T-helper 2 cell treated with Interferon-gamma antibody and Interleukin-4, amounts not matched to agents 5 μg/mL and 100 μg/mL, for 36 hours (primary cell): Measurements from ENCODE around the gene RRP15.
A peak's percentile ranks its signal among the peaks of the same experiment; 100 is the strongest.

ENCODE experiments used
- DNase-seq: peaks from one replicate; pipeline ENCODE4 v3.0.0; 2021; ENCODE audit warnings: low spot score
- H3K27ac Mint-ChIP-seq: one replicate; pipeline ENCODE4 v1.8.0; 2021; ENCODE audit warnings: mild to moderate bottlenecking, mixed read lengths
- H3K27me3 Mint-ChIP-seq: one replicate; pipeline ENCODE4 v1.8.0; 2021; ENCODE audit warnings: low read depth, mixed read lengths
- H3K36me3 Mint-ChIP-seq: one replicate; pipeline ENCODE4 v1.8.0; 2021; ENCODE audit warnings: low read depth, mixed read lengths
- H3K4me1 Mint-ChIP-seq: one replicate; pipeline ENCODE4 v1.8.0; 2021; ENCODE audit warnings: low read depth, mixed read lengths
- H3K4me3 Mint-ChIP-seq: one replicate; pipeline ENCODE4 v1.8.0; 2022; ENCODE audit warnings: mild to moderate bottlenecking, moderate library complexity, mixed read lengths
- H3K9me3 Mint-ChIP-seq: one replicate; pipeline ENCODE4 v1.8.0; 2021; ENCODE audit warnings: mixed read lengths

Gene RRP15

DNA sequence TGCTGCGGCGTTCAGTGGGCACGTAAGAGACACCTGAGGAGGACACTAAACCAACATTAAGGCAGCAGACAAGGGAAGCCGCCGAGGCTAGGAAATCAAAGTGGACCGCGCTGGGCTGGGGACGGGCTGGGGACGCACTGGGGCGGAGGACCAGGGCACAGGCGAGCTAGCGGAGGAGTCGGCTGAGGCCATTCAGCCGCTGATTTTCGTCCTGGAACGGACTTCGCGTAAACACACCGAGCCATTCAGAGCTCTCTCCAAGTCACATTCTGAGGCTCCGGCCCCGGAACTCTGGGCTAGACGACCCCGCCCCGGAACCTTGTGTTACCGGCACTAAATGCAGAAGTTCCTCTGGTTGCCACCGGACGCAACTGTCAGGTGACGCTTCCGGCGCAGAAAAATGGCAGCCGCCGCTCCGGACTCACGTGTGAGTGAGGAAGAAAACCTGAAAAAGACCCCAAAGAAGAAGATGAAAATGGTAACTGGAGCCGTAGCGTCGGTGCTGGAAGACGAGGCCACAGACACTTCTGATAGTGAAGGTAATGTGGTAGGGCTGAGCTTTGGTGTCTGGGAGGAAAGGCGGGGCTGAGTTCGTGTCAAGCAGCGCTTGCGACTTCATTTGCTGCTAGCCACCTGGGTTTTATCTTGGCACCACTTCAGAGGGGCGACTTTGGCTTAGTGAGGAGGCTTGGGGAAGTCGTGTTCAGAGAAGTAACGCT is at the start of gene RRP15:
TSS of gene RRP15 (plus strand) at position 377 of the 719 bp plus-strand sequence. CDS start at position 401, 24 bp downstream.
- Mint-ChIP-seq H3K4me1 (peaks cover 15% of the 10 kb centered on the region), H3K27ac (peak within 1 kb of the TSS; percentile 98), H3K4me3 (peak within 1 kb of the TSS; percentile 95), H3K27me3 (peaks cover 2% of the 10 kb centered on the region), H3K9me3 (peaks cover 8% of the 10 kb centered on the region), H3K36me3 (no peaks in the 10 kb centered on the region)
- DNase-seq, result peak; percentile 84

DNA sequence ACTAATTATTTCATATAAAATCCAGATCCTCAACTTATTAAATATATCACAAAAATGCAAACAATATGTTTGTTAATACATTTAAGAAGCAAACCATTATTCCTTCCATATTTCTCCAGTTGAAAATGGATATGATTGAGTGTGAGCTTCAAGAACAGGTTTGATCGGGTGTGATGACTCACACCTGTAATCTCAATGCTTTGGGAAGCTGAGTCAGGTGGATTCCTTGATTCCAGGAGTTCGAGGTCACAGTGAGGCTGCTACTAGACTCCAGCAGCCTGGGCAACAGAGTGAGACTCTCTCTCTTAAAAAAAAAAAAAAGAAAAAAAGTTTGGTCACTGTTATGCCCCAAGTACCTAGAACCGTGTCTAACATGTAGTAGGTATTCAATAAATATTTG is 42.9 kb upstream of the RRP15 start:
- no peak overlapping the region for H3K27ac Mint-ChIP-seq
- DNase-seq, result no peak

DNA sequence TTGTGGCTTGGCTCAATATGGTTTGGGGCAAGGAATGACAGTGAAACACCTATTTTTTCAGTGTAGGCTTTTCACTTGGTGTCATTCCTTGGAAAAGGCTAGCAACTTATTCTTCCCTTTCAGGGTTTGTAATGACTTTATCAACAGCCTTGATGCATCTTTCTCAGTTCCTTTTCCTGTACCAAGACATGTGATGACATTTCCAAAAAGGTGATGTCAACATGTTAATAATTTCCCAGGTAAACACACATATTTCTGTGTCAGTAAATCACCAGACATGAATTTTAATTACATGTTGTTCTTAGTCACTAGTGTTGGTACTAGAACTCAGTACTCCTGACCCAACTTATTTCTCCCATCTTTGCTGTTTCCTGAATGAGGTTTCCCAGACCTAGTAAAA is 37.8 kb upstream of the RRP15 start:
- Mint-ChIP-seq H3K4me3 (no peak overlapping the region), H3K9me3 (no peaks in the 10 kb centered on the region), H3K27ac (no peak overlapping the region), H3K36me3 (no peaks in the 10 kb centered on the region), H3K4me1 (no peaks in the 10 kb centered on the region), H3K27me3 (no peaks in the 10 kb centered on the region)
- DNase-seq, result no peak

More for the DNA sequence above, 42.9 kb upstream of the RRP15 start:
- Mint-ChIP-seq H3K9me3 (no peaks in the 10 kb centered on the region), H3K4me3 (no peak overlapping the region), H3K4me1 (no peaks in the 10 kb centered on the region), H3K36me3 (no peaks in the 10 kb centered on the region), H3K27me3 (no peaks in the 10 kb centered on the region)

DNA sequence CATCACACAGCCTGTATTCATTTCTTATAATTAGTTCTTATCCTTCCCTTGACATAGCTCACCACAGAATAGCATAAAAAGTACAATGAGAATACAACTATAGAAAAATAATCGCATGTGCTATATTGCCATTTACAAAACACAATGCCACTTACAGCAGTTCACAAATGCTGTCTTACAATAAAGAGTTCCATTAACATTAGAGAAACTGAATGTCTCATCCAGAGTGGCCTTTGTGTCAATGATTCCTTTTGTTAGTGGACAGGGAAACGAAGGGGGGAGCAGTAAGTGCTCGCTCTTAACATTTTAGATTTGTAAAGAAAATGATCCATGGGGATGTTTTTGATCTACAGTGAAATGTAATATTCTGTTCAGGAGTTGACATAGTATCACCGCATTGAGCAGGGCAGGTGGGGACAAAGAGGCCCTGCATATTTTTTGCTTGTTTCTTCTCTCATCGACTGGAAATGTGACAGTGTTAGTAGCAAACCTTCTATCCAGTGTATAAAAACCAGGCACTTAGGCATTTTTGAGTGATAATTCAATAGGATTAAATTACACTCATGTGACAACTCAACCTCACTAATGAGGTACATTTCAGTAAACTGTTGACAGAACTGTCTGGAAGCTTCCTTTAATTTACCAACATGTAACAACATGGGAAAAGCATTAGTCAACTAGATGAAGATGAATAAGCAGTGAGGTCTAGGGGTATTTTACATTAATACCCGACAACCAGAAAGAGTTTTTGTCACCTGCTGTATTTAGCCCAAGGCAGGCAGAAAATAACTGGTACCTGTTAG is 35.6 kb upstream of the RRP15 start:
- H3K4me1 Mint-ChIP-seq, result no peaks in the 10 kb centered on the region
- no peaks in the 10 kb centered on the region for H3K27me3 Mint-ChIP-seq
- no peak for DNase-seq
- no peak overlapping the region for H3K27ac Mint-ChIP-seq
- no peaks in the 10 kb centered on the region for H3K36me3 Mint-ChIP-seq
- H3K9me3 Mint-ChIP-seq, result no peaks in the 10 kb centered on the region
- H3K4me3 Mint-ChIP-seq, result no peak overlapping the region

DNA sequence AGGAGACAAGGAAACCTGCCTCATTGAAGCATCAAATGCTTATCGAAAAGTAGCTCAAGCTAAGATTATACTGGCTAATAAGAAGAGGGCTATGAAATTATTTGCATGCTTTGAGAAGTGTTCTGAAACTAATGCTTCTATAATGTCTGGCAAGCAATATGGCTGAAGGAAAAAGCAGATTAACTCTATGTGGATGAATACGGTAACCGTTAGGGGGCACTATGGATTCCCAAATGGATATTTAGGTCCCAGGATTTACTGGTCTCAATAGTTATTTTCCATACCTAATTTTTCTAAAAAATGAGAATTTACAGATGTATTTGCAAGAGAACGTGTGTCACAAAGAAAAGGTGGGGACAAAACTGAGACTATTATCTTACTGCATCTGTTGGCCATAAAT is 34.6 kb upstream of the RRP15 start:
- Mint-ChIP-seq H3K27ac (no peak overlapping the region), H3K27me3 (no peaks in the 10 kb centered on the region), H3K36me3 (no peaks in the 10 kb centered on the region), H3K9me3 (no peaks in the 10 kb centered on the region), H3K4me3 (no peak overlapping the region), H3K4me1 (no peaks in the 10 kb centered on the region)
- no peak for DNase-seq

DNA sequence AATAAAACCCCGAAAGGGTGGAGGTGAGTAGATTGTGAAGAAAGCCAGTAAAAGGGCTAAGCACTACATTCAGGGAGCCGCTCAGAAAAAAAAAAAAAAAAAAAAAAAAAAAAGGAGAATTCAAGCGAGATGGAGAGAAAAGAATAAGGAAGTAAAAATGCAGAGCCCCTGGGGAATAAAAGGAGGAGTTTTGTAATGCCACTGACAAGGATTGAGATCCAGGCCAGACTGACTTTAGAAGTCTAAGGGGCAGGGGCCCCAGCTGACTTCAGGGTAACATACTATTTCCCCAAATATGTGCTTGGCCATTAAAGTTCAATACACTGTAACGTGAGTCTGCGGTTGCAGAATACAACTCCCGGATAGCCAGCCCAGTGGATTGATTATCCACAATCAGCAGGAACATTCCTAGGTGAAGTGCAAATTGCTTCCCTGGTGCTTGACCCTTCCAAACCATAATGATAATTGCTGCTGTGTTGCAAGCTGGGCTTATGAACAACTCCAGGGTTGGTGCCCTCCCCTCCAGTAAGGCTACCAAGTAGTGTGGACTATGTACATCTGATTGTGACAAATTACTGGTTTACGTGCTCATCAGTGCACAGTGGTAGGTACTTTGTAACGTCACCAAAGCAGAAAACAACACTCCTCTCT is 30.7 kb upstream of the RRP15 start:
- DNase-seq, result no peak
- H3K9me3 Mint-ChIP-seq, result no peaks in the 10 kb centered on the region
- H3K4me1 Mint-ChIP-seq, result no peaks in the 10 kb centered on the region
- no peak overlapping the region for H3K27ac Mint-ChIP-seq
- H3K36me3 Mint-ChIP-seq, result no peaks in the 10 kb centered on the region
- no peak overlapping the region for H3K4me3 Mint-ChIP-seq
- no peaks in the 10 kb centered on the region for H3K27me3 Mint-ChIP-seq

DNA sequence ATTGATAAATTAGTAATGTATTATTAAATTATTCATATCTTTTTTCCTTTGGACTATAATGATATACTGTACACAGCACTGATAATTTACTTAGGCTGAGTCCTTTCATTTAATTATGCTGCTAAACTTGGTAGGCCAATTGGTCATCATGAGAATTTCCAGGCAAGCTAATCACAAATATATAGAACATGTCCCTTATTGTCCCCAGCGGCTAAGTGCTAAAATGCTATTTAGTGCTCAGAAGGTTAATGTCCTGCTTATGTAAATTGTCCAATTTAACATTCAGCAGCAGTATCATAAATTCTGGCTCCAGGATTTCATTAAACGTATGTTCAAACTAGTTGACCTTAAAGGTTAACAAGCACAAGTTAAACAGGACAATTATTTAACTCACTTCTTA is 30.0 kb upstream of the RRP15 start:
- H3K36me3 Mint-ChIP-seq, result no peaks in the 10 kb centered on the region
- H3K9me3 Mint-ChIP-seq, result no peaks in the 10 kb centered on the region

GRCh38 chr1:218257371-218257770 is 27.7 kb upstream of the RRP15 start:
- no peak for DNase-seq
- Mint-ChIP-seq H3K36me3 (no peaks in the 10 kb centered on the region), H3K4me1 (no peaks in the 10 kb centered on the region), H3K27me3 (peaks cover 2% of the 10 kb centered on the region), H3K4me3 (no peak overlapping the region), H3K9me3 (no peaks in the 10 kb centered on the region), H3K27ac (no peak overlapping the region)

More for the DNA sequence above, 30.0 kb upstream of the RRP15 start:
- Mint-ChIP-seq H3K27ac (no peak overlapping the region), H3K4me3 (no peak overlapping the region), H3K27me3 (peaks cover 2% of the 10 kb centered on the region), H3K4me1 (no peaks in the 10 kb centered on the region)
- no peak for DNase-seq

DNA sequence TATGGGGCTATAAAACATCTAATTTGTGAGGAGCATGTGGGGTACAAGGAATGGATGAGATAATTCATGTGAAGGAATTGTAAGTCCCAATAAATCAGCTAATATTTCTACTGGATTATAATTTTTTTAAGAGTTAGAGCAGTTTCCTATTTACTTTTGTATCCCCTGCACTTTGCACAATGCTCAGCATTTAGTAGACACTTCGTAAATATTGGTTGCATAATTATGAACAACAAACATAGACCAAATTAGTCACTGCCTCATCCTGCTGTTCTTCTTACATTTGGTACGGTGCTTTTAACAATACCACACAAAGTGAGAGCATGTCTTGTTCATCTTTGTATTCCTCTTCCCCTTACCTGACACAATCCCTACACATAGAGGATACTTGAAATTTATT is 27.1 kb upstream of the RRP15 start:
- no peaks in the 10 kb centered on the region for H3K9me3 Mint-ChIP-seq
- H3K36me3 Mint-ChIP-seq, result no peaks in the 10 kb centered on the region
- H3K4me3 Mint-ChIP-seq, result no peak overlapping the region
- no peaks in the 10 kb centered on the region for H3K4me1 Mint-ChIP-seq
- H3K27ac Mint-ChIP-seq, result no peak overlapping the region
- no peak for DNase-seq
- H3K27me3 Mint-ChIP-seq, result peaks cover 2% of the 10 kb centered on the region

DNA sequence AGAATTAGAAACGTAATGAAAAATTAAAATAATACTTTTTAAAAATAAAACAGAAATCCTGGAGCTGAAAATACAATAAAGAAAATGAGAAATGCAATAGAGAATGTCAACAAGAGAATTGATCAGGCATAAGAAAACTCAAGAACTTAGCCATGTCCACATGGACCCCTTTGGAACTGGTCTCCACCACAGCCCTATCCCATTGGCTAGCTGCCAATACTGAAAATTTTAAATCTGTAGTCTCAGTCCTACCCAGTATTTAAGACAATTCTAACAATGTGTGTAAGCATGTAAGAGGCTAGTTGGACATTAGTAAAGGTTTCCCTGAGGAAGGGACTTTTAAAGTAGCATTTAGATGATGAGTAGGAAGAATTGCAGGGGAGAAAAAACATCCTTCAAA is 25.8 kb upstream of the RRP15 start:
- no peak overlapping the region for H3K4me3 Mint-ChIP-seq
- no peaks in the 10 kb centered on the region for H3K9me3 Mint-ChIP-seq
- no peaks in the 10 kb centered on the region for H3K4me1 Mint-ChIP-seq
- H3K27ac Mint-ChIP-seq, result no peak overlapping the region
- H3K36me3 Mint-ChIP-seq, result no peaks in the 10 kb centered on the region
- peaks cover 2% of the 10 kb centered on the region for H3K27me3 Mint-ChIP-seq
- DNase-seq, result no peak

DNA sequence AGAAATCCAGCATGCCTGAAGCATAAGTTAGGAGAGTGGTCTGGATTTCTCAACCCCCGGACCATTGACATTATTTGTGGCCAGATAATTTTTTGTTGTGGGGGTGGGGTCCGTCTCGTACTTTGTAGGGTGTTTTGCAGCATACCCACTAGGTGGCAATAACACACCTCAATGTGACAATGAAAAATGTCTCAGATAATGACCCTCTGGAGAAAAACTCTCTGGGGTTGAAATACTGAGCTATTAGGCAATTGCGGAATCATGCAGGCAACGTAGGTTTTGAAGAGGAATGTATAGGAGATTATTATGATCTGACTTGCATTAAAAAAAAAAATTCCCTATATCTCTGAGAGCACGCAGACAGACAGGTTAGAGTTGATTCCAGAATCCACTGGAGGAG is 25.3 kb upstream of the RRP15 start:
- Mint-ChIP-seq H3K27ac (no peak overlapping the region), H3K4me1 (no peaks in the 10 kb centered on the region), H3K4me3 (no peak overlapping the region), H3K36me3 (no peaks in the 10 kb centered on the region), H3K27me3 (peaks cover 2% of the 10 kb centered on the region), H3K9me3 (no peaks in the 10 kb centered on the region)
- no peak for DNase-seq

GRCh38 chr1:218262259-218262658 is 22.8 kb upstream of the RRP15 start:
- H3K27ac Mint-ChIP-seq, result no peak overlapping the region
- H3K9me3 Mint-ChIP-seq, result no peaks in the 10 kb centered on the region
- H3K36me3 Mint-ChIP-seq, result no peaks in the 10 kb centered on the region
- H3K4me1 Mint-ChIP-seq, result no peaks in the 10 kb centered on the region
- H3K27me3 Mint-ChIP-seq, result peaks cover 2% of the 10 kb centered on the region
- no peak overlapping the region for H3K4me3 Mint-ChIP-seq
- DNase-seq, result no peak

GRCh38 chr1:218266356-218266755 is 18.7 kb upstream of the RRP15 start:
- no peaks in the 10 kb centered on the region for H3K36me3 Mint-ChIP-seq
- no peak overlapping the region for H3K27ac Mint-ChIP-seq
- DNase-seq, result no peak

GRCh38 chr1:218272366-218272765 is 12.7 kb upstream of the RRP15 start:
- Mint-ChIP-seq H3K9me3 (no peaks in the 10 kb centered on the region), H3K36me3 (no peaks in the 10 kb centered on the region), H3K4me1 (no peaks in the 10 kb centered on the region), H3K4me3 (no peak overlapping the region), H3K27me3 (peaks cover 5% of the 10 kb centered on the region), H3K27ac (no peak overlapping the region)
- no peak for DNase-seq

More at GRCh38 chr1:218266356-218266755, 18.7 kb upstream of the RRP15 start:
- H3K27me3 Mint-ChIP-seq, result no peaks in the 10 kb centered on the region
- H3K4me3 Mint-ChIP-seq, result no peak overlapping the region
- no peaks in the 10 kb centered on the region for H3K4me1 Mint-ChIP-seq
- H3K9me3 Mint-ChIP-seq, result no peaks in the 10 kb centered on the region
